AG09309 (cell line): ENCODE measurements around the gene TMEM52.

Experiments used
- DNase-seq: peaks from one replicate; pipeline ENCODE4 v3.0.0-alpha.2; 2010; ENCODE audit warnings: low read depth
- H3K4me3 ChIP-seq: 2 replicates; pipeline ENCODE4 v1.5.1; 2011; ENCODE audit warnings: mild to moderate bottlenecking, low read depth, low read length, moderate library complexity; ENCODE audit not compliant: control insufficient read depth
- CTCF ChIP-seq: IDR thresholded peaks from 2 replicates; pipeline ENCODE4 v1.5.1; 2011; ENCODE audit warnings: mild to moderate bottlenecking, low read depth, low read length, inconsistent platforms; ENCODE audit not compliant: insufficient read depth, control insufficient read depth; ENCODE audit errors: missing control alignments

TMEM52 gene

GRCh38 chr1:1941868-1942752 lies 23.0 kb upstream of the TMEM52 start:
- DNase-seq: no peak
- H3K4me3 ChIP-seq: no peak overlapping the region
- TF ChIP-seq CTCF: no peak

- no peak for TF ChIP-seq CTCF
Measured at GRCh38 chr1:1941211-1941841, 22.2 kb upstream of the TMEM52 start.

GRCh38 chr1:1940123-1940425 lies 21.0 kb upstream of the TMEM52 start:
- no peak for TF ChIP-seq CTCF

More at GRCh38 chr1:1941211-1941841, 22.2 kb upstream of the TMEM52 start:
- no peak for DNase-seq
- no peak overlapping the region for H3K4me3 ChIP-seq

GRCh38 chr1:1939296-1940122 lies 20.4 kb upstream of the TMEM52 start:
- no peak for DNase-seq
- H3K4me3 ChIP-seq: no peak overlapping the region
- no peak for TF ChIP-seq CTCF

More at GRCh38 chr1:1940123-1940425, 21.0 kb upstream of the TMEM52 start:
- DNase-seq: no peak
- no peak overlapping the region for H3K4me3 ChIP-seq

- no peak for DNase-seq
- no peak overlapping the region for H3K4me3 ChIP-seq
- TF ChIP-seq CTCF: no peak
Measured at GRCh38 chr1:1938613-1939295, 19.7 kb upstream of the TMEM52 start.

GRCh38 chr1:1938276-1938573 lies 19.1 kb upstream of the TMEM52 start:
- TF ChIP-seq CTCF: no peak

More at GRCh38 chr1:1938276-1938573, 19.1 kb upstream of the TMEM52 start:
- no peak for DNase-seq
- H3K4me3 ChIP-seq: no peak overlapping the region
